ENCODE measurements around the gene SNAP91. TPM values are rescaled to one million over a fixed set of nuclear protein-coding genes. Genes with fewer than 3 reads are reported as not detected.

SNAP91 gene
- total and polyA plus RNA-seq, 10 donors = 0.17 to 2.9 (median 1.5) TPM

- TF ChIP-seq, protein P1, sequence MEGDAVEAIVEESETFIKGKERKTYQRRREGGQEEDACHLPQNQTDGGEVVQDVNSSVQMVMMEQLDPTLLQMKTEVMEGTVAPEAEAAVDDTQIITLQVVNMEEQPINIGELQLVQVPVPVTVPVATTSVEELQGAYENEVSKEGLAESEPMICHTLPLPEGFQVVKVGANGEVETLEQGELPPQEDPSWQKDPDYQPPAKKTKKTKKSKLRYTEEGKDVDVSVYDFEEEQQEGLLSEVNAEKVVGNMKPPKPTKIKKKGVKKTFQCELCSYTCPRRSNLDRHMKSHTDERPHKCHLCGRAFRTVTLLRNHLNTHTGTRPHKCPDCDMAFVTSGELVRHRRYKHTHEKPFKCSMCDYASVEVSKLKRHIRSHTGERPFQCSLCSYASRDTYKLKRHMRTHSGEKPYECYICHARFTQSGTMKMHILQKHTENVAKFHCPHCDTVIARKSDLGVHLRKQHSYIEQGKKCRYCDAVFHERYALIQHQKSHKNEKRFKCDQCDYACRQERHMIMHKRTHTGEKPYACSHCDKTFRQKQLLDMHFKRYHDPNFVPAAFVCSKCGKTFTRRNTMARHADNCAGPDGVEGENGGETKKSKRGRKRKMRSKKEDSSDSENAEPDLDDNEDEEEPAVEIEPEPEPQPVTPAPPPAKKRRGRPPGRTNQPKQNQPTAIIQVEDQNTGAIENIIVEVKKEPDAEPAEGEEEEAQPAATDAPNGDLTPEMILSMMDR (IDR thresholded peaks at IDR 0.05 in 8 of 11, conservative IDR thresholded peaks at IDR 0.05 in 3 of 11) = no peak
- TF ChIP-seq POLR2A (IDR thresholded peaks at IDR 0.05) = no peak
- TF ChIP-seq POLR2AphosphoS5 (IDR thresholded peaks at IDR 0.05) = no peak
- H3K27me3 ChIP-seq (replicated peaks in 1 of 7) = no peaks in the 10 kb centered on the region
- intact Hi-C loops (cut with DNase I; ENCODE audit: low total_unique reads) = no loop called here
- 61 to 76% (median 65%) methylated on average over 4 of the region's 4 CpGs for WGBS, 5 donors
- DNase-seq = no peak
- no peaks in the 10 kb centered on the region for H3K36me3 ChIP-seq
- H3K27ac ChIP-seq = no peak overlapping the region
- no peak overlapping the region for H3K4me3 ChIP-seq
- H3K4me1 ChIP-seq = peaks cover 0 to under 1% (median 0%) of the 10 kb centered on the region in 6 donors
- H3K9me3 ChIP-seq = peaks cover 0 to 7% (median 0%) of the 10 kb centered on the region in 8 donors
These were observed 203.5 kb downstream of the SNAP91 start for GRCh38 chr6:83505356-83505755.

Other genes with a start within 250 kb of the SNAP91 start
- under 1 TPM in 6 of 7 donors, not detected in 1; 0.26 to 0.46 (median 0.35) TPM for gene PRSS35, start 196.6 kb downstream of the SNAP91 start, total RNA-seq
- under 1 TPM; 0.06 to 0.14 (median 0.07) TPM for gene PRSS35, start 196.6 kb downstream of the SNAP91 start, polyA plus RNA-seq
- gene RIPPLY2, start 144.3 kb upstream of the SNAP91 start, total RNA-seq = not detected
- gene RIPPLY2, start 144.3 kb upstream of the SNAP91 start, polyA plus RNA-seq = under 1 TPM in 1 of 3 donors, not detected in 2; 0.42 TPM
- gene CYB5R4, start 150.6 kb upstream of the SNAP91 start, total RNA-seq = 10 to 100 TPM; 15.1 to 50.7 (median 34.2) TPM
- gene CYB5R4, start 150.6 kb upstream of the SNAP91 start, polyA plus RNA-seq = 10 to 100 TPM in 2 of 3 donors, 1 to 10 TPM in 1; 10.0 to 17.1 (median 12.6) TPM

All from spleen (tissue), 11 donors.